ENCODE measurements around the gene PCDHGB3.
A peak's percentile ranks its signal among the peaks of the same experiment; 100 is the strongest.
"Not testable (repeated sequence)": the region's sequence is repeated elsewhere in the genome, so short reads cannot be mapped to it uniquely, and the experiment has no call there.

The PCDHGB3 gene

GRCh38 chr5:141413540-141414069, 43.6 kb downstream of the PCDHGB3 start:
- H3K4me1 ChIP-seq: no peaks in the 10 kb centered on the region; the same call in 1 of the 2 replicates
- H3K9me3 ChIP-seq: peaks cover 5% of the 10 kb centered on the region; the same call in 1 of the 2 replicates
- in situ Hi-C loops (cut with MboI; ENCODE audit: low sequenced_read_pairs): loop anchor here (5.0 to 10.0 kb wide), 2 partner anchors 111 to 149 kb away; no protein-coding TSS in a partner anchor
- H3K4me3 ChIP-seq: peak overlapping the region; percentile 57
- H3K36me3 ChIP-seq (replicated peaks): no peaks in the 10 kb centered on the region
- H3K27me3 ChIP-seq (ENCODE audit: low read depth): no peaks in the 10 kb centered on the region
- peak in 1 of 2 experiments; percentile 4 for DNase-seq (ENCODE audit: low spot score in 2 of 2)

DNA sequence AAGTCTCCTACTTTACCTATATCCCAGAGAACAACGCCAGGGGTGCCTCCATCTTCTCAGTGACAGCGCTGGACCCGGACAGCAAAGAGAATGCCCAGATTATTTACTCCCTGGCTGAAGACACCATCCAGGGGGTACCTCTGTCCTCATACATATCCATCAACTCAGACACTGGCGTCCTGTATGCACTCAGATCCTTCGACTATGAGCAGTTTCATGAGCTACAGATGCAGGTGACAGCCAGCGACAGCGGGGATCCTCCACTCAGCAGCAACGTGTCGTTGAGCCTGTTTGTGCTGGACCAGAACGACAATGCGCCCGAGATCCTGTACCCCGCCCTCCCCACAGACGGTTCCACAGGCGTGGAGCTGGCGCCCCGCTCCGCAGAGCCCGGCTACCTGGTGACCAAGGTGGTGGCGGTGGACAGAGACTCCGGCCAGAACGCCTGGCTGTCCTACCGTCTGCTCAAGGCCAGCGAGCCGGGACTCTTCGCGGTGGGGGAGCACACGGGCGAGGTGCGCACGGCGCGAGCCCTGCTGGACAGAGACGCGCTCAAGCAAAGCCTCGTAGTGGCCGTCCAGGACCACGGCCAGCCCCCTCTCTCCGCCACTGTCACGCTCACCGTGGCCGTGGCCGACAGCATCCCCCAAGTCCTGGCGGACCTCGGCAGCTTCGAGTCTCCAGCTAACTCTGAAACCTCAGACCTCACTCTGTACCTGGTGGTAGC, 44.7 kb downstream of the PCDHGB3 start:
- in situ Hi-C loops (cut with MboI; ENCODE audit: low sequenced_read_pairs): loop anchor here (5.0 to 10.0 kb wide), 2 partner anchors 110 to 148 kb away; no protein-coding TSS in a partner anchor
- not testable (repeated sequence) for H3K4me1 ChIP-seq; H3K9me3 ChIP-seq; H3K27me3 ChIP-seq (ENCODE audit: low read depth); DNase-seq (ENCODE audit: low spot score in 2 of 2); H3K4me3 ChIP-seq; H3K36me3 ChIP-seq (replicated peaks)

DNA sequence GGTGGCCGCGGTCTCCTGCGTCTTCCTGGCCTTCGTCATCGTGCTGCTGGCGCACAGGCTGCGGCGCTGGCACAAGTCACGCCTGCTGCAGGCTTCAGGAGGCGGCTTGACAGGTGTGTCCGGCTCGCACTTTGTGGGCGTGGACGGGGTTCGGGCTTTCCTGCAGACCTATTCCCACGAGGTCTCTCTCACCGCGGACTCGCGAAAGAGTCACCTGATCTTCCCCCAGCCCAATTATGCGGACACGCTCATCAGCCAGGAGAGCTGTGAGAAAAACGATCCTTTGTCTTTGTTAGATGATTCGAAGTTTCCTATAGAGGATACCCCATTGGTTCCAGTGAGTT, 45.2 kb downstream of the PCDHGB3 start:
- in situ Hi-C loops (cut with MboI; ENCODE audit: low sequenced_read_pairs): loop anchor here (10.0 kb wide), 1 partner anchor 110 kb away; no protein-coding TSS in a partner anchor

GRCh38 chr5:141417494-141418172, 47.6 kb downstream of the PCDHGB3 start, which contains the start of gene PCDHGB7:
Gene PCDHGB7 (plus strand): TSS chr5:141417677. CDS start chr5:141417860, 183 bp downstream.
- not testable (repeated sequence) for H3K27me3 ChIP-seq (ENCODE audit: low read depth); H3K4me1 ChIP-seq; H3K4me3 ChIP-seq; DNase-seq (ENCODE audit: low spot score in 2 of 2); H3K9me3 ChIP-seq; H3K36me3 ChIP-seq (replicated peaks)
- in situ Hi-C loops (cut with MboI; ENCODE audit: low sequenced_read_pairs): loop anchor here (10.0 kb wide), 1 partner anchor 107 kb away; no protein-coding TSS in a partner anchor

More for the DNA sequence above, 45.2 kb downstream of the PCDHGB3 start:
- not testable (repeated sequence) for H3K9me3 ChIP-seq; H3K4me3 ChIP-seq; H3K4me1 ChIP-seq; H3K27me3 ChIP-seq (ENCODE audit: low read depth); DNase-seq (ENCODE audit: low spot score in 2 of 2); H3K36me3 ChIP-seq (replicated peaks)

DNA sequence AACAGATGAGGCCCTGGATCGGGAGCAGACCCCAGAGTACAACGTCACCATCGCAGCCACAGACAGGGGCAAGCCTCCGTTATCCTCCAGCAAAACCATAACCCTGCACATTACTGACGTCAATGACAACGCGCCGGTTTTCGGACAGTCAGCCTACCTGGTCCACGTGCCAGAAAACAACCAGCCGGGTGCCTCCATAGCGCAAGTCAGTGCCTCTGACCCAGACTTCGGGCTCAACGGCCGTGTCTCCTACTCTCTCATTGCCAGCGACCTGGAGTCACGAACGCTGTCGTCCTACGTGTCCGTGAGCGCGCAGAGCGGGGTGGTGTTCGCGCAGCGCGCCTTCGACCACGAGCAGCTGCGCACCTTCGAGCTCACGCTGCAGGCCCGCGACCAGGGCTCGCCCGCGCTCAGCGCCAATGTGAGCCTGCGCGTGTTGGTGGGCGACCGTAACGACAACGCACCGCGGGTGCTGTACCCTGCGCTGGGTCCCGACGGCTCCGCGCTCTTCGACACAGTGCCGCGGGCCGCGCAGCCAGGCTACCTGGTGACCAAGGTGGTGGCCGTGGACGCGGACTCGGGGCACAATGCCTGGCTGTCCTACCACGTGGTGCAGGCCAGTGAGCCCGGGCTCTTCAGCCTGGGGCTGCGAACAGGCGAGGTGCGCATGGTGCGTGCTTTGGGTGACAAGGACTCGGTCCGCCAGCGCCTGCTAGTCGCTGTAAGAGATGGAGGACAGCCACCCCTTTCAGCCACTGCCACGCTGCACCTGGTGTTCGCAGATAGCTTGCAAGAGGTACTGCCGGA, 49.2 kb downstream of the PCDHGB3 start:
- in situ Hi-C loops (cut with MboI; ENCODE audit: low sequenced_read_pairs): loop anchor here (10.0 kb wide), 1 partner anchor 106 kb away; no protein-coding TSS in a partner anchor
- Histone ChIP-seq H3K4me1 (no peaks in the 10 kb centered on the region), H3K36me3 (replicated peaks) (no peaks in the 10 kb centered on the region), H3K4me3 (no peak overlapping the region), H3K27me3 (ENCODE audit: low read depth) (no peaks in the 10 kb centered on the region), H3K9me3 (peaks cover 3% of the 10 kb centered on the region)
- DNase-seq (ENCODE audit: low spot score in 2 of 2): no peak

DNA sequence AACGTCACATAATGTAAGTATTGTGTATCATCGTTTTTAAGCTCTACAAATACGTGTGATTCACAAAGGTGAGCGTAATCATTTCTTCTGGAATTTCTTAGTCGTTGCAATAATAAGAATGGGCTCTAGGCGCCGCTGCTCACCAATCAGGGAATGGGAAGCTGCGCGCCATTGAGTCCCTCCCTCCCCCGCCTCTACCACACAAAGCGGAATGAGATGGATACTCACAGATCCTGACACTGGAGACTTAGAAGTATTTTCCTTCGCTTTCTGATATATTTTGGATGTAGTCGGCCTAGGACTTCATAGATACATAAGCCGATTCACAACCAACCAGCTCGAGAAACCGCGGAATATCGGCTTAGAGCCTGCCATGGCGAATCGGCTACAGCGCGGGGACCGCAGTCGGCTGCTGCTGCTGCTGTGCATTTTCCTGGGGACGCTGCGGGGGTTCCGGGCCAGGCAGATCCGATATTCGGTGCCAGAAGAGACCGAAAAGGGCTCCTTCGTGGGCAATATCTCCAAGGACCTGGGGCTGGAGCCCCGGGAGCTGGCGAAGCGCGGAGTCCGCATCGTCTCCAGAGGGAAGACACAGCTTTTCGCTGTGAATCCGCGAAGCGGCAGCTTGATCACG, 50.9 kb downstream of the PCDHGB3 start, which contains the start of gene PCDHGA11:
TSS of gene PCDHGA11 (plus strand) at position 197 of the 634 bp plus-strand sequence. CDS start at position 374, 177 bp downstream.
- H3K4me3 ChIP-seq: no peak within 1 kb of the TSS
- no peaks in the 10 kb centered on the region for H3K4me1 ChIP-seq
- in situ Hi-C loops (cut with MboI; ENCODE audit: low sequenced_read_pairs): no loop called here
- peaks cover 2% of the 10 kb centered on the region for H3K9me3 ChIP-seq
- no peaks in the 10 kb centered on the region for H3K36me3 ChIP-seq (replicated peaks)
- DNase-seq (ENCODE audit: low spot score in 2 of 2): peak; percentile 9 to 63
- no peaks in the 10 kb centered on the region for H3K27me3 ChIP-seq (ENCODE audit: low read depth)

DNA sequence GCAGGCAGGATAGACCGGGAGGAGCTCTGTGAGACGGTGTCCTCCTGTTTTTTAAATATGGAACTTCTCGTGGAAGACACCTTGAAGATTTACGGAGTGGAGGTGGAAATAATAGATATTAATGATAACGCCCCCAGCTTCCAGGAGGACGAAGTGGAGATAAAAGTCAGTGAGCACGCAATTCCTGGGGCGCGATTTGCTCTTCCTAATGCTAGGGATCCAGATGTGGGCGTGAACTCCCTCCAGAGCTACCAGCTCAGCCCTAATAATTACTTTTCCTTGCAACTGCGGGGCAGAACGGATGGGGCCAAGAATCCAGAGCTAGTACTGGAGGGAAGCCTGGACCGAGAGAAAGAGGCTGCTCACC, 51.4 kb downstream of the PCDHGB3 start:
- Histone ChIP-seq H3K4me3 (no peak overlapping the region), H3K27me3 (ENCODE audit: low read depth) (no peaks in the 10 kb centered on the region), H3K9me3 (no peaks in the 10 kb centered on the region; the same call in 1 of the 2 replicates), H3K36me3 (replicated peaks) (no peaks in the 10 kb centered on the region), H3K4me1 (no peaks in the 10 kb centered on the region)
- in situ Hi-C loops (cut with MboI; ENCODE audit: low sequenced_read_pairs): no loop called here
- DNase-seq (ENCODE audit: low spot score in 2 of 2): no peak

Data from HAP-1 (cell line).